CD14-positive monocyte (primary cell): Measurements from ENCODE around the gene BCR. TPM values are rescaled to one million over a fixed set of nuclear protein-coding genes. Genes with fewer than 3 reads are reported as not detected.

ENCODE experiments used
- DNase-seq, 3 donors: peaks; one replicate each; pipeline ENCODE4 v3.0.0-alpha.2; 2011 to 2022
- H2AFZ ChIP-seq: 2 replicates; pipeline ENCODE4 v1.6.0; 2012; ENCODE audit warnings: mild to moderate bottlenecking, low read depth, low read length, inconsistent platforms; ENCODE audit not compliant: insufficient read depth, poor library complexity, severe bottlenecking
- H3K27ac ChIP-seq, 2 donors: 1 replicate in 1 of 2; 2 replicates in 1 of 2; pipeline ENCODE4 v1.5.1; 2012 to 2013; ENCODE audit warnings: low read length in 2 of 2, control low read depth in 1 of 2, inconsistent platforms in 1 of 2, low read depth in 1 of 2, mild to moderate bottlenecking in 1 of 2
- H3K27me3 ChIP-seq, 2 donors: one replicate each; pipeline versions ENCODE4 v1.6.0 to v1.6.1; 2011 to 2013; ENCODE audit warnings: low read length in 2 of 2; ENCODE audit not compliant: control insufficient read depth in 2 of 2, insufficient read depth in 2 of 2
- H3K36me3 ChIP-seq, 2 donors: replicated peaks in 1 of 2; 1 replicate in 1 of 2; 2 replicates in 1 of 2; pipeline versions ENCODE4 v1.5.1 to v1.6.1; 2012 to 2013; ENCODE audit warnings: low read length in 2 of 2, control low read depth in 1 of 2, inconsistent platforms in 1 of 2, mild to moderate bottlenecking in 1 of 2; ENCODE audit not compliant: insufficient read depth in 2 of 2, control insufficient read depth in 1 of 2
- H3K4me1 ChIP-seq, 2 donors: 1 replicate in 1 of 2; 2 replicates in 1 of 2; pipeline versions ENCODE4 v1.5.1 to v1.6.1; 2012 to 2013; ENCODE audit warnings: low read length in 2 of 2, control low read depth in 1 of 2, inconsistent platforms in 1 of 2, mild to moderate bottlenecking in 1 of 2, moderate library complexity in 1 of 2; ENCODE audit not compliant: insufficient read depth in 2 of 2, control insufficient read depth in 1 of 2
- H3K4me2 ChIP-seq: replicated peaks from 2 replicates; pipeline ENCODE3; 2012; ENCODE audit warnings: low read length, moderate library complexity, mild to moderate bottlenecking; ENCODE audit not compliant: poor library complexity, severe bottlenecking; ENCODE audit errors: extremely low read depth
- H3K4me3 ChIP-seq, 3 experiments: fragments of 200-600 bp in 1 of 3; sonication (generic) in 1 of 3; replicated peaks in 1 of 3; 1 replicate in 2 of 3; 2 replicates in 1 of 3; pipeline ENCODE4 v1.5.1; 2011 to 2013; ENCODE audit warnings: low read length in 3 of 3, mild to moderate bottlenecking in 3 of 3, control low read depth in 2 of 3, low read depth in 2 of 3, inconsistent platforms in 1 of 3, moderate library complexity in 1 of 3
- H3K79me2 ChIP-seq: 2 replicates; pipeline ENCODE4 v1.6.0; 2012; ENCODE audit warnings: mild to moderate bottlenecking, control low read depth, inconsistent platforms, low read length, moderate library complexity; ENCODE audit not compliant: insufficient read depth
- H3K9ac ChIP-seq: 2 replicates; pipeline ENCODE4 v1.6.0; 2017; ENCODE audit warnings: low read length, mild to moderate bottlenecking; ENCODE audit not compliant: insufficient read depth, poor library complexity, severe bottlenecking
- H3K9me3 ChIP-seq, 2 donors: replicated peaks in 1 of 2; 1 replicate in 1 of 2; 2 replicates in 1 of 2; pipeline versions ENCODE4 v1.5.1 to v1.6.1; 2012 to 2013; ENCODE audit warnings: low read length in 2 of 2, control low read depth in 1 of 2; ENCODE audit not compliant: control insufficient read depth in 1 of 2, insufficient read depth in 1 of 2
- H4K20me1 ChIP-seq: 2 replicates; pipeline ENCODE4 v1.6.0; 2012; ENCODE audit warnings: mild to moderate bottlenecking, low read length, control low read depth, moderate library complexity; ENCODE audit not compliant: insufficient read depth
- H3K27ac Mint-ChIP-seq, 7 donors: one replicate each; pipeline ENCODE4 v1.8.0; 2020; ENCODE audit warnings: mild to moderate bottlenecking in 7 of 7, mixed read lengths in 7 of 7, moderate library complexity in 6 of 7, inconsistent platforms in 2 of 7
- H3K27me3 Mint-ChIP-seq, 3 donors: one replicate each; pipeline ENCODE4 v1.8.0; 2021 to 2022; ENCODE audit warnings: low read depth in 3 of 3, mild to moderate bottlenecking in 3 of 3, mixed read lengths in 3 of 3, moderate library complexity in 3 of 3, inconsistent platforms in 1 of 3
- H3K36me3 Mint-ChIP-seq, 2 donors: one replicate each; pipeline ENCODE4 v1.8.0; 2020; ENCODE audit warnings: mixed read lengths in 2 of 2, inconsistent platforms in 1 of 2, mild to moderate bottlenecking in 1 of 2
- H3K4me1 Mint-ChIP-seq: one replicate; pipeline ENCODE4 v1.8.0; 2020; ENCODE audit warnings: mild to moderate bottlenecking, mixed read lengths
- H3K4me3 Mint-ChIP-seq, 2 donors: one replicate each; pipeline ENCODE4 v1.8.0; 2020; ENCODE audit warnings: mild to moderate bottlenecking in 2 of 2, mixed read lengths in 2 of 2, moderate library complexity in 1 of 2
- H3K9me3 Mint-ChIP-seq, 7 donors: one replicate each; pipeline ENCODE4 v1.8.0; 2020 to 2022; ENCODE audit warnings: mixed read lengths in 7 of 7, mild to moderate bottlenecking in 6 of 7, moderate library complexity in 6 of 7, inconsistent platforms in 2 of 7
- CTCF ChIP-seq: fragments of 200-600 bp; IDR thresholded peaks from one replicate; pipeline ENCODE4 v1.8.0; 2022; ENCODE audit warnings: antibody characterized with exemption, mild to moderate bottlenecking
- WGBS: methylation state at CpG from one replicate; pipeline ENCODE4 v1.1.5; 2013; ENCODE audit warnings: missing lambda C conversion rate; ENCODE audit not compliant: insufficient coverage; 5-methylcytosine and 5-hydroxymethylcytosine counted together
- intact Hi-C, 2 donors: fragments of 100-400 bp; cut with micrococcal nuclease; formaldehyde crosslinking; loops; one replicate each; pipeline versions ENCODE4 v1.15.0 to v1.15.1; 2023
- polyA plus RNA-seq, 3 donors: library from polyadenylated mRNA; depleted of rRNA in 1 of 3; unstranded in 2 of 3; stranded (reverse) in 1 of 3; fragments of 300-500 nt in 2 of 3; fragments of >200 nt in 1 of 3; fragmentation: Illumina TruSeq in 2 of 3; gene quantifications; 1 replicate in 2 of 3; 2 replicates in 1 of 3; pipeline ENCODE4 v1.2.3, GENCODE V29; 2012 to 2021

Gene BCR
- polyA plus RNA-seq, 3 donors: 0.97 to 20.9 (median 0.97) TPM

GRCh38 chr22:23351321-23351720, 171.0 kb downstream of the BCR start:
- Histone ChIP-seq H4K20me1 (no peaks in the 10 kb centered on the region), H3K4me2 (no peak overlapping the region), H3K36me3 (no peaks in the 10 kb centered on the region), H3K4me1 (no peaks in the 10 kb centered on the region), H3K4me3 (no peak overlapping the region), H3K9ac (no peak overlapping the region), H3K27ac (no peak overlapping the region), H3K27me3 (no peaks in the 10 kb centered on the region), H3K9me3 (no peaks in the 10 kb centered on the region), H2AFZ (no peak overlapping the region), H3K79me2 (no peaks in the 10 kb centered on the region)
- no peak for TF ChIP-seq CTCF
- WGBS: no CpG with 5 or more reads among the region's 1 CpG
- H3K36me3 Mint-ChIP-seq: no peaks in the 10 kb centered on the region
- no peak overlapping the region for H3K27ac Mint-ChIP-seq
- H3K27me3 Mint-ChIP-seq: peaks cover 2 to 4% (median 4%) of the 10 kb centered on the region in 3 donors
- H3K4me1 Mint-ChIP-seq: no peaks in the 10 kb centered on the region
- intact Hi-C loops: no loop called here
- no peak overlapping the region for H3K4me3 Mint-ChIP-seq
- DNase-seq: no peak
- H3K9me3 Mint-ChIP-seq: no peaks in the 10 kb centered on the region

- Histone ChIP-seq H4K20me1 (no peaks in the 10 kb centered on the region), H3K4me2 (no peak overlapping the region), H3K27ac (no peak overlapping the region), H3K36me3 (no peaks in the 10 kb centered on the region), H3K79me2 (no peaks in the 10 kb centered on the region), H3K27me3 (no peaks in the 10 kb centered on the region), H3K4me1 (no peaks in the 10 kb centered on the region), H2AFZ (no peak overlapping the region), H3K4me3 (no peak overlapping the region), H3K9me3 (no peaks in the 10 kb centered on the region), H3K9ac (no peak overlapping the region)
- no peaks in the 10 kb centered on the region for H3K9me3 Mint-ChIP-seq
- no peak overlapping the region for H3K27ac Mint-ChIP-seq
- H3K36me3 Mint-ChIP-seq: no peaks in the 10 kb centered on the region
- TF ChIP-seq CTCF: no peak
- DNase-seq: no peak
- peaks cover 2 to 4% (median 4%) of the 10 kb centered on the region in 3 donors for H3K27me3 Mint-ChIP-seq
- intact Hi-C loops: no loop called here
- no peak overlapping the region for H3K4me3 Mint-ChIP-seq
- H3K4me1 Mint-ChIP-seq: no peaks in the 10 kb centered on the region
- 56% methylated on average over 1 of the region's 1 CpG for WGBS
Measured at GRCh38 chr22:23353004-23353403, 172.7 kb downstream of the BCR start.
